ENCODE measurements around the gene SPATA16. TPM values are rescaled to one million over a fixed set of nuclear protein-coding genes. Genes with fewer than 3 reads are reported as not detected.
"Not testable (repeated sequence)": the region's sequence is repeated elsewhere in the genome, so short reads cannot be mapped to it uniquely, and the experiment has no call there.

SPATA16 gene
- polyA plus RNA-seq, 1 donor from 2014 or later: not detected

GRCh38 chr3:172875039-172875438 lies 266.0 kb downstream of the SPATA16 start:
- no peak overlapping the region for H3K27ac Mint-ChIP-seq
- peaks cover 4 to 12% (median 6%) of the 10 kb centered on the region in 3 donors for H3K9me3 Mint-ChIP-seq
- no peaks in the 10 kb centered on the region for H3K36me3 Mint-ChIP-seq
- H3K4me1 Mint-ChIP-seq: no peaks in the 10 kb centered on the region
- no peak overlapping the region for H3K4me3 Mint-ChIP-seq
- H3K27me3 Mint-ChIP-seq: no peaks in the 10 kb centered on the region

GRCh38 chr3:172869784-172870518 lies 271.1 kb downstream of the SPATA16 start:
- Mint-ChIP-seq H3K36me3 (no peaks in the 10 kb centered on the region), H3K4me3 (peak overlapping the region in 1 of 4 donors; percentile 34), H3K27me3 (peaks cover under 1% of the 10 kb centered on the region), H3K9me3 (no peaks in the 10 kb centered on the region), H3K4me1 (no peaks in the 10 kb centered on the region), H3K27ac (peak overlapping the region in 1 of 3 donors; percentile 57)

GRCh38 chr3:172869368-172869771 lies 271.7 kb downstream of the SPATA16 start:
- H3K27ac Mint-ChIP-seq: peak overlapping the region in 1 of 3 donors; percentile 57
- H3K4me1 Mint-ChIP-seq: no peaks in the 10 kb centered on the region
- no peak overlapping the region for H3K4me3 Mint-ChIP-seq
- no peaks in the 10 kb centered on the region for H3K9me3 Mint-ChIP-seq
- H3K27me3 Mint-ChIP-seq: peaks cover 2% of the 10 kb centered on the region
- no peaks in the 10 kb centered on the region for H3K36me3 Mint-ChIP-seq

GRCh38 chr3:172868582-172869200 lies 272.3 kb downstream of the SPATA16 start:
- Mint-ChIP-seq H3K36me3 (no peaks in the 10 kb centered on the region), H3K27ac (peak overlapping the region in 1 of 3 donors; percentile 49), H3K4me3 (no peak overlapping the region), H3K9me3 (no peaks in the 10 kb centered on the region), H3K4me1 (no peaks in the 10 kb centered on the region), H3K27me3 (peaks cover 2% of the 10 kb centered on the region)

GRCh38 chr3:172866726-172867350 lies 274.2 kb downstream of the SPATA16 start:
- not testable (repeated sequence) for H3K9me3 Mint-ChIP-seq, H3K4me3 Mint-ChIP-seq, H3K4me1 Mint-ChIP-seq

GRCh38 chr3:172859041-172859440 lies 282.0 kb downstream of the SPATA16 start:
- Mint-ChIP-seq H3K4me1 (no peaks in the 10 kb centered on the region), H3K27ac (no peak overlapping the region), H3K27me3 (no peaks in the 10 kb centered on the region), H3K36me3 (no peaks in the 10 kb centered on the region), H3K9me3 (no peaks in the 10 kb centered on the region), H3K4me3 (no peak overlapping the region)

More at GRCh38 chr3:172866726-172867350, 274.2 kb downstream of the SPATA16 start:
- not testable (repeated sequence) for H3K27me3 Mint-ChIP-seq, H3K27ac Mint-ChIP-seq, H3K36me3 Mint-ChIP-seq

GRCh38 chr3:172856795-172857742 lies 284.0 kb downstream of the SPATA16 start:
- Mint-ChIP-seq H3K4me3 (no peak overlapping the region), H3K36me3 (no peaks in the 10 kb centered on the region), H3K4me1 (no peaks in the 10 kb centered on the region), H3K27ac (no peak overlapping the region), H3K9me3 (no peaks in the 10 kb centered on the region), H3K27me3 (no peaks in the 10 kb centered on the region)

- Mint-ChIP-seq H3K9me3 (no peaks in the 10 kb centered on the region), H3K36me3 (no peaks in the 10 kb centered on the region), H3K4me1 (no peaks in the 10 kb centered on the region), H3K27me3 (peaks cover 2% of the 10 kb centered on the region), H3K4me3 (no peak overlapping the region), H3K27ac (no peak overlapping the region)
Observed at GRCh38 chr3:172855037-172855436, 286.0 kb downstream of the SPATA16 start.

- no peak overlapping the region for H3K4me3 Mint-ChIP-seq
- H3K27me3 Mint-ChIP-seq: peaks cover 2% of the 10 kb centered on the region
- no peaks in the 10 kb centered on the region for H3K36me3 Mint-ChIP-seq
Observed at GRCh38 chr3:172853921-172854666, 286.9 kb downstream of the SPATA16 start.

GRCh38 chr3:172853005-172853404 lies 288.0 kb downstream of the SPATA16 start:
- Mint-ChIP-seq H3K27ac (no peak overlapping the region), H3K36me3 (no peaks in the 10 kb centered on the region)

More at GRCh38 chr3:172853921-172854666, 286.9 kb downstream of the SPATA16 start:
- no peaks in the 10 kb centered on the region for H3K9me3 Mint-ChIP-seq
- no peak overlapping the region for H3K27ac Mint-ChIP-seq
- H3K4me1 Mint-ChIP-seq: no peaks in the 10 kb centered on the region

GRCh38 chr3:172848910-172849309 lies 292.1 kb downstream of the SPATA16 start:
- no peak overlapping the region for H3K4me3 Mint-ChIP-seq

More at GRCh38 chr3:172853005-172853404, 288.0 kb downstream of the SPATA16 start:
- H3K4me3 Mint-ChIP-seq: no peak overlapping the region
- no peaks in the 10 kb centered on the region for H3K9me3 Mint-ChIP-seq
- H3K4me1 Mint-ChIP-seq: no peaks in the 10 kb centered on the region
- H3K27me3 Mint-ChIP-seq: peaks cover 2% of the 10 kb centered on the region

GRCh38 chr3:172847292-172847691 lies 293.7 kb downstream of the SPATA16 start:
- no peak overlapping the region for H3K4me3 Mint-ChIP-seq

More at GRCh38 chr3:172848910-172849309, 292.1 kb downstream of the SPATA16 start:
- no peaks in the 10 kb centered on the region for H3K36me3 Mint-ChIP-seq
- H3K27ac Mint-ChIP-seq: no peak overlapping the region
- peaks cover 0 to 1% (median 0%) of the 10 kb centered on the region in 3 donors for H3K4me1 Mint-ChIP-seq
- H3K27me3 Mint-ChIP-seq: peaks cover 4% of the 10 kb centered on the region
- peaks cover 0 to 3% (median 0%) of the 10 kb centered on the region in 3 donors for H3K9me3 Mint-ChIP-seq

GRCh38 chr3:172846706-172847105 lies 294.3 kb downstream of the SPATA16 start:
- H3K9me3 Mint-ChIP-seq: peaks cover 0 to 3% (median 0%) of the 10 kb centered on the region in 3 donors
- H3K4me3 Mint-ChIP-seq: no peak overlapping the region
- H3K36me3 Mint-ChIP-seq: no peaks in the 10 kb centered on the region
- no peak overlapping the region for H3K27ac Mint-ChIP-seq
- H3K4me1 Mint-ChIP-seq: peaks cover 0 to 1% (median 0%) of the 10 kb centered on the region in 3 donors
- H3K27me3 Mint-ChIP-seq: peaks cover 8% of the 10 kb centered on the region

More at GRCh38 chr3:172847292-172847691, 293.7 kb downstream of the SPATA16 start:
- H3K4me1 Mint-ChIP-seq: peaks cover 0 to 1% (median 0%) of the 10 kb centered on the region in 3 donors
- no peak overlapping the region for H3K27ac Mint-ChIP-seq
- H3K27me3 Mint-ChIP-seq: peaks cover 8% of the 10 kb centered on the region
- H3K36me3 Mint-ChIP-seq: no peaks in the 10 kb centered on the region
- peaks cover 0 to 3% (median 0%) of the 10 kb centered on the region in 3 donors for H3K9me3 Mint-ChIP-seq

- Mint-ChIP-seq H3K36me3 (no peaks in the 10 kb centered on the region), H3K9me3 (peaks cover 0 to 3% (median 0%) of the 10 kb centered on the region in 3 donors), H3K4me3 (no peak overlapping the region), H3K27ac (no peak overlapping the region), H3K4me1 (peaks cover 0 to 1% (median 0%) of the 10 kb centered on the region in 3 donors), H3K27me3 (peaks cover 9% of the 10 kb centered on the region)
Observed at GRCh38 chr3:172846103-172846561, 294.9 kb downstream of the SPATA16 start.
